Measurements from ENCODE around the gene SRCIN1. TPM values are rescaled to one million over a fixed set of nuclear protein-coding genes. Genes with fewer than 3 reads are reported as not detected.
"Not testable (repeated sequence)": the region's sequence is repeated elsewhere in the genome, so short reads cannot be mapped to it uniquely, and the experiment has no call there.

Gene SRCIN1
- total RNA-seq, 2 donors from 2014 or later = 1.4 to 3.0 TPM

- ATAC-seq = no peak
- DNase-seq = no peak
- intact Hi-C loops (cut with DNase I) = no loop called here
These were observed 69.1 kb downstream of the SRCIN1 start for GRCh38 chr17:38536661-38537060.

GRCh38 chr17:38535886-38536285 lies 69.9 kb downstream of the SRCIN1 start:
- intact Hi-C loops (cut with DNase I) = no loop called here
- no peak for ATAC-seq

GRCh38 chr17:38534498-38534885 lies 71.3 kb downstream of the SRCIN1 start:
- DNase-seq = no peak
- no peak for ATAC-seq

More at GRCh38 chr17:38535886-38536285, 69.9 kb downstream of the SRCIN1 start:
- DNase-seq = no peak

GRCh38 chr17:38533866-38534497 lies 71.8 kb downstream of the SRCIN1 start:
- ATAC-seq (no peak), DNase-seq (no peak)
- intact Hi-C loops (cut with DNase I) = no loop called here

More at GRCh38 chr17:38534498-38534885, 71.3 kb downstream of the SRCIN1 start:
- intact Hi-C loops (cut with DNase I) = no loop called here

GRCh38 chr17:38533241-38533640 lies 72.5 kb downstream of the SRCIN1 start:
- ATAC-seq (no peak), DNase-seq (no peak)
- intact Hi-C loops (cut with DNase I) = no loop called here

GRCh38 chr17:38532451-38532850 lies 73.3 kb downstream of the SRCIN1 start:
- DNase-seq (no peak), ATAC-seq (no peak)
- intact Hi-C loops (cut with DNase I) = no loop called here

- intact Hi-C loops (cut with DNase I); ATAC-seq; DNase-seq: not testable (repeated sequence)
These were observed 74.0 kb downstream of the SRCIN1 start for GRCh38 chr17:38531761-38532160.

GRCh38 chr17:38530856-38531255 lies 74.9 kb downstream of the SRCIN1 start:
- intact Hi-C loops (cut with DNase I); DNase-seq; ATAC-seq: not testable (repeated sequence)

GRCh38 chr17:38528141-38528540 lies 77.6 kb downstream of the SRCIN1 start:
- DNase-seq; ATAC-seq; intact Hi-C loops (cut with DNase I): not testable (repeated sequence)

GRCh38 chr17:38526526-38526925 lies 79.2 kb downstream of the SRCIN1 start:
- DNase-seq; intact Hi-C loops (cut with DNase I); ATAC-seq: not testable (repeated sequence)

GRCh38 chr17:38512473-38513058 lies 93.2 kb downstream of the SRCIN1 start:
- DNase-seq (no peak), ATAC-seq (no peak)
- intact Hi-C loops (cut with DNase I) = no loop called here

GRCh38 chr17:38511150-38512108 lies 94.3 kb downstream of the SRCIN1 start:
- intact Hi-C loops (cut with DNase I) = no loop called here
- DNase-seq = no peak
- ATAC-seq = peak in 1 of 2 donors; percentile 32

GRCh38 chr17:38510421-38511149 lies 95.2 kb downstream of the SRCIN1 start:
- intact Hi-C loops (cut with DNase I) = no loop called here
- DNase-seq (no peak), ATAC-seq (peak; percentile 22 to 69)

- ATAC-seq (peak; percentile 8 to 50), DNase-seq (peak; percentile 44)
- intact Hi-C loops (cut with DNase I) = no loop called here
These were observed 95.9 kb downstream of the SRCIN1 start for GRCh38 chr17:38509772-38510420.

- ATAC-seq (peak; percentile 63 to 85), DNase-seq (peak; percentile 86)
- intact Hi-C loops (cut with DNase I) = no loop called here
These were observed 96.6 kb downstream of the SRCIN1 start for GRCh38 chr17:38508954-38509771.

GRCh38 chr17:38508570-38508950 lies 97.2 kb downstream of the SRCIN1 start:
- no peak for DNase-seq
- ATAC-seq = peak in 1 of 2 donors; percentile 3
- intact Hi-C loops (cut with DNase I) = no loop called here

GRCh38 chr17:38507921-38508569 lies 97.7 kb downstream of the SRCIN1 start:
- no peak for ATAC-seq
- intact Hi-C loops (cut with DNase I) = no loop called here
- DNase-seq = no peak

Measured in left cardiac atrium (tissue), 4 donors.